Measurements from ENCODE around the gene HAUS7. TPM values are rescaled to one million over a fixed set of nuclear protein-coding genes. Genes with fewer than 3 reads are reported as not detected.

Gene HAUS7
- polyA plus RNA-seq, 1 donor (not counting 4 experiments of a cell fraction or from before 2014, with no cell fraction given), result 13.8 TPM

- H4K20me1 ChIP-seq (ENCODE audit: control insufficient read depth, extremely low read depth, insufficient read depth, low read length), result no peaks in the 10 kb centered on the region
- no peaks in the 10 kb centered on the region for H3K9me3 ChIP-seq (ENCODE audit: control insufficient read depth, low read depth, low read length)
- no peak overlapping the region for H3K9ac ChIP-seq (ENCODE audit: control insufficient read depth, extremely low read depth, insufficient read depth, low read length)
- dilution Hi-C loops (cut with MboI; ENCODE audit: extremely low pct_ligation_motif_present, low sequenced_read_pairs), result no loop called here
- no peaks in the 10 kb centered on the region for H3K36me3 ChIP-seq (ENCODE audit: control insufficient read depth in 2 of 2, extremely low read depth in 1 of 2, insufficient read depth in 2 of 2, low read length in 2 of 2)
- FAIRE-seq (no peak), DNase-seq (ENCODE audit: low read depth, low spot score) (no peak)
- no peaks in the 10 kb centered on the region for H3K4me1 ChIP-seq (ENCODE audit: control insufficient read depth, extremely low read depth, insufficient read depth, low read length)
- H2AFZ ChIP-seq (ENCODE audit: control insufficient read depth, low read length), result no peak overlapping the region
- TF ChIP-seq, protein P1, sequence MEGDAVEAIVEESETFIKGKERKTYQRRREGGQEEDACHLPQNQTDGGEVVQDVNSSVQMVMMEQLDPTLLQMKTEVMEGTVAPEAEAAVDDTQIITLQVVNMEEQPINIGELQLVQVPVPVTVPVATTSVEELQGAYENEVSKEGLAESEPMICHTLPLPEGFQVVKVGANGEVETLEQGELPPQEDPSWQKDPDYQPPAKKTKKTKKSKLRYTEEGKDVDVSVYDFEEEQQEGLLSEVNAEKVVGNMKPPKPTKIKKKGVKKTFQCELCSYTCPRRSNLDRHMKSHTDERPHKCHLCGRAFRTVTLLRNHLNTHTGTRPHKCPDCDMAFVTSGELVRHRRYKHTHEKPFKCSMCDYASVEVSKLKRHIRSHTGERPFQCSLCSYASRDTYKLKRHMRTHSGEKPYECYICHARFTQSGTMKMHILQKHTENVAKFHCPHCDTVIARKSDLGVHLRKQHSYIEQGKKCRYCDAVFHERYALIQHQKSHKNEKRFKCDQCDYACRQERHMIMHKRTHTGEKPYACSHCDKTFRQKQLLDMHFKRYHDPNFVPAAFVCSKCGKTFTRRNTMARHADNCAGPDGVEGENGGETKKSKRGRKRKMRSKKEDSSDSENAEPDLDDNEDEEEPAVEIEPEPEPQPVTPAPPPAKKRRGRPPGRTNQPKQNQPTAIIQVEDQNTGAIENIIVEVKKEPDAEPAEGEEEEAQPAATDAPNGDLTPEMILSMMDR (optimal IDR thresholded peaks at IDR 0.05 in 1 of 3, IDR thresholded peaks at IDR 0.05 in 1 of 3, conservative IDR thresholded peaks at IDR 0.05 in 1 of 3; ENCODE audit: extremely low read depth in 1 of 3, insufficient read depth in 2 of 3, low read length in 3 of 3), result no peak
- no peak for TF ChIP-seq EZH2 (IDR thresholded peaks at IDR 0.05; ENCODE audit: low read length)
- no peaks in the 10 kb centered on the region for H3K9me1 ChIP-seq (ENCODE audit: control insufficient read depth, extremely low read depth, insufficient read depth, low read length)
- H3K4me2 ChIP-seq (ENCODE audit: control insufficient read depth, extremely low read depth, insufficient read depth, low read depth, low read length), result no peak overlapping the region
- no peak overlapping the region for H3K27ac ChIP-seq (ENCODE audit: control insufficient read depth, insufficient read depth, low read length)
- no peaks in the 10 kb centered on the region for H3K27me3 ChIP-seq (ENCODE audit: control insufficient read depth, extremely low read depth, insufficient read depth, low read length)
- no peaks in the 10 kb centered on the region for H3K79me2 ChIP-seq (ENCODE audit: control insufficient read depth, insufficient read depth, low read length)
- no peak overlapping the region for H3K4me3 ChIP-seq (ENCODE audit: control insufficient read depth in 2 of 3, extremely low read depth in 1 of 3, insufficient read depth in 2 of 3, low read depth in 1 of 3, low read length in 3 of 3)
Observed at GRCh38 chrX:153449368-153450113, 20.8 kb downstream of the HAUS7 start.

- Histone ChIP-seq H3K27ac (ENCODE audit: control insufficient read depth, insufficient read depth, low read length) (no peak overlapping the region), H3K36me3 (ENCODE audit: control insufficient read depth in 2 of 2, extremely low read depth in 1 of 2, insufficient read depth in 2 of 2, low read length in 2 of 2) (no peaks in the 10 kb centered on the region), H3K4me1 (ENCODE audit: control insufficient read depth, extremely low read depth, insufficient read depth, low read length) (no peaks in the 10 kb centered on the region), H4K20me1 (ENCODE audit: control insufficient read depth, extremely low read depth, insufficient read depth, low read length) (no peaks in the 10 kb centered on the region), H2AFZ (ENCODE audit: control insufficient read depth, low read length) (no peak overlapping the region), H3K4me3 (ENCODE audit: control insufficient read depth in 2 of 3, extremely low read depth in 1 of 3, insufficient read depth in 2 of 3, low read depth in 1 of 3, low read length in 3 of 3) (no peak overlapping the region), H3K27me3 (ENCODE audit: control insufficient read depth, extremely low read depth, insufficient read depth, low read length) (no peaks in the 10 kb centered on the region), H3K79me2 (ENCODE audit: control insufficient read depth, insufficient read depth, low read length) (no peaks in the 10 kb centered on the region), H3K4me2 (ENCODE audit: control insufficient read depth, extremely low read depth, insufficient read depth, low read depth, low read length) (no peak overlapping the region), H3K9ac (ENCODE audit: control insufficient read depth, extremely low read depth, insufficient read depth, low read length) (no peak overlapping the region), H3K9me1 (ENCODE audit: control insufficient read depth, extremely low read depth, insufficient read depth, low read length) (no peaks in the 10 kb centered on the region), H3K9me3 (ENCODE audit: control insufficient read depth, low read depth, low read length) (no peaks in the 10 kb centered on the region)
- TF ChIP-seq, protein P1 (optimal IDR thresholded peaks at IDR 0.05 in 1 of 3, IDR thresholded peaks at IDR 0.05 in 1 of 3, conservative IDR thresholded peaks at IDR 0.05 in 1 of 3; ENCODE audit: extremely low read depth in 1 of 3, insufficient read depth in 2 of 3, low read length in 3 of 3), result no peak
- TF ChIP-seq EZH2 (IDR thresholded peaks at IDR 0.05; ENCODE audit: low read length), result no peak
- no peak for FAIRE-seq
- dilution Hi-C loops (cut with MboI; ENCODE audit: extremely low pct_ligation_motif_present, low sequenced_read_pairs), result no loop called here
- no peak for DNase-seq (ENCODE audit: low read depth, low spot score)
Observed at GRCh38 chrX:153448556-153449367, 21.6 kb downstream of the HAUS7 start.

Measured in keratinocyte (primary cell).